ENCODE results near the gene CYYR1. TPM values are rescaled to one million over a fixed set of nuclear protein-coding genes. Genes with fewer than 3 reads are reported as not detected.

Gene CYYR1
- total RNA-seq, 1 experiment from 2014 or later, result 13.6 TPM

- Histone ChIP-seq H2BK120ac (ENCODE audit: low read depth, low read length, poor library complexity, severe bottlenecking) (no peak overlapping the region), H4K91ac (ENCODE audit: insufficient read length, low read depth, low read length) (no peak overlapping the region), H3K14ac (ENCODE audit: insufficient read depth, low read length) (no peak overlapping the region), H2AK5ac (ENCODE audit: insufficient read length, low read length) (no peak overlapping the region), H3K79me2 (ENCODE audit: insufficient read depth, low read length) (no peaks in the 10 kb centered on the region), H2BK20ac (ENCODE audit: low read depth, low read length, poor library complexity, severe bottlenecking) (no peak overlapping the region), H2BK5ac (ENCODE audit: insufficient read length, low read length) (no peak overlapping the region), H2BK15ac (ENCODE audit: low read depth, low read length) (no peak overlapping the region), H3K23me2 (ENCODE audit: insufficient read length, low read depth, low read length, poor library complexity, severe bottlenecking) (no peaks in the 10 kb centered on the region), H3K23ac (ENCODE audit: insufficient read length, low read depth, low read length) (no peak overlapping the region), H3K4me1 (ENCODE audit: insufficient read depth, low read length) (no peaks in the 10 kb centered on the region), H2BK12ac (ENCODE audit: insufficient read length, low read depth, low read length) (no peak overlapping the region), H3K56ac (ENCODE audit: insufficient read length, low read depth, low read length) (no peak overlapping the region), H3K4me2 (ENCODE audit: insufficient read depth, insufficient read length, low read length) (no peak overlapping the region), H3K9ac (ENCODE audit: extremely low read depth, insufficient read length, low read length) (no peak overlapping the region), H3K18ac (ENCODE audit: insufficient read length, low read depth, low read length) (no peak overlapping the region), H3K27me3 (ENCODE audit: insufficient read depth, low read length) (no peaks in the 10 kb centered on the region), H4K20me1 (ENCODE audit: control insufficient read depth, insufficient read depth, insufficient read length) (no peaks in the 10 kb centered on the region), H3T11ph (ENCODE audit: low read length) (no peak overlapping the region), H4K5ac (ENCODE audit: insufficient read length, low read depth, low read length) (no peak overlapping the region), H3K27ac (ENCODE audit: insufficient read length, low read depth, low read length) (no peak overlapping the region), H3K79me1 (ENCODE audit: insufficient read depth, low read depth, low read length, poor library complexity, severe bottlenecking) (no peaks in the 10 kb centered on the region), H4K8ac (replicated peaks; ENCODE audit: insufficient read length, low read depth, low read length) (no peak overlapping the region), H2AFZ (ENCODE audit: low read length) (no peak overlapping the region), H3K9me3 (ENCODE audit: control insufficient read depth, low read depth, low read length) (no peaks in the 10 kb centered on the region), H3K4ac (ENCODE audit: low read depth, low read length) (no peak overlapping the region)
- no peaks in the 10 kb centered on the region for H3K27me3 Mint-ChIP-seq (ENCODE audit: low read depth)
- H3K4me3 Mint-ChIP-seq, result no peak overlapping the region
- TF ChIP-seq CTCF (conservative IDR thresholded peaks at IDR 0.05), result no peak
- DNase-seq, result no peak
- no peaks in the 10 kb centered on the region for H3K36me3 Mint-ChIP-seq (ENCODE audit: insufficient read depth in 1 of 3, low read depth in 3 of 3)
- WGBS (ENCODE audit: extremely low coverage, insufficient read length, low lambda C conversion rate), result no CpG with 5 or more reads among the region's 7 CpGs
- no peaks in the 10 kb centered on the region for H3K9me3 Mint-ChIP-seq
- no peak overlapping the region for H3K27ac Mint-ChIP-seq
- peaks cover 0 to 3% of the 10 kb centered on the region in 2 experiments; a peak in 2 of 4 replicates for H3K4me1 Mint-ChIP-seq
These were observed 22.9 kb upstream of the CYYR1 start for GRCh38 chr21:26595971-26596370.
